SK-N-MC (cell line): ENCODE results near the gene CLTC.

ENCODE experiments used
- DNase-seq: peaks from one replicate; pipeline ENCODE4 v3.0.0-alpha.2; 2011; ENCODE audit warnings: low read depth, low spot score
- H3K27ac ChIP-seq: fragments of 200-600 bp; sonication (generic); 2 replicates; pipeline ENCODE4 v1.5.1; 2016; ENCODE audit warnings: mixed run types
- H3K36me3 ChIP-seq: fragments of 200-600 bp; sonication (generic); 2 replicates; pipeline ENCODE4 v1.6.1; 2017; ENCODE audit warnings: antibody characterized with exemption, low read length, mixed read lengths; ENCODE audit not compliant: insufficient read depth
- H3K4me3 ChIP-seq: fragments of 200-600 bp; sonication (generic); 2 replicates; pipeline ENCODE4 v1.5.1; 2016
- H3K9ac ChIP-seq: fragments of 200-600 bp; sonication (generic); 2 replicates; pipeline ENCODE4 v1.8.0; 2017; ENCODE audit warnings: mixed run types, mixed read lengths; ENCODE audit not compliant: insufficient read length
- H3K9me3 ChIP-seq: fragments of 200-600 bp; sonication (generic); 2 replicates; pipeline ENCODE4 v1.6.1; 2017; ENCODE audit warnings: low read depth, mild to moderate bottlenecking, antibody characterized with exemption, low read length, moderate library complexity, mixed read lengths
- EZH2 ChIP-seq: fragments of 200-600 bp; sonication (generic); IDR thresholded peaks from one replicate; pipeline ENCODE4 v1.6.1; 2017; ENCODE audit warnings: antibody characterized with exemption
- FOXP2 ChIP-seq: optimal IDR thresholded peaks from 2 replicates; pipeline ENCODE3; 2011; ENCODE audit warnings: mild to moderate bottlenecking, moderate library complexity; ENCODE audit not compliant: insufficient read depth; ENCODE audit errors: extremely low read length, control extremely low read depth
- POLR2AphosphoS5 ChIP-seq: IDR thresholded peaks from 2 replicates; pipeline ENCODE4 v1.6.1; 2012; ENCODE audit warnings: mild to moderate bottlenecking, low read depth, low read length, borderline replicate concordance

Gene CLTC

DNA sequence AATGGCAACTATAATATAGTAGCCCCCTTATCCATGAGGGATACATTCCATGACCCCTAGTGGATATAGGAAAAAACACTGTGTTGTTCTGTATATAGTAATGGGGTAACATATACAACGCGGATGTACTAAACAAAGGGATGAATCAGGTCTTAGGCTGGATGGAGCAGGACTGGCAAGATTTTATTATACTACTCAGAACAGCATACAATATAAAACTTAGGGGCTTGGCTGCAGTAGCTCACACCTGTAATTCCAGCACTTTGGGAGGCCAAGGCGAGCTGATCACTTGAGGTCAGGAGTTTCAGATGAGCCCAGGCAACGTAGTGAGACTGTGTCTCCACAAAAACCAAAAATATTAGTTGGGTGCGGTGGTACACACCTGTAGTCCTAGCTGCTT lies 114.5 kb downstream of the CLTC start:
- H3K4me3 ChIP-seq = no peak overlapping the region
- no peak for DNase-seq
- no peaks in the 10 kb centered on the region for H3K9me3 ChIP-seq
- H3K27ac ChIP-seq = no peak overlapping the region
- peaks cover 12% of the 10 kb centered on the region; the same call in 1 of the 2 replicates for H3K36me3 ChIP-seq
- TF ChIP-seq EZH2 = no peak
- no peak for TF ChIP-seq POLR2AphosphoS5
- no peak for TF ChIP-seq FOXP2
- H3K9ac ChIP-seq = no peak overlapping the region

- H3K27ac ChIP-seq = no peak overlapping the region
- H3K36me3 ChIP-seq = peaks cover 16% of the 10 kb centered on the region; the same call in 1 of the 2 replicates
- TF ChIP-seq FOXP2 (no peak), POLR2AphosphoS5 (no peak), EZH2 (no peak)
- H3K9me3 ChIP-seq = no peaks in the 10 kb centered on the region
- no peak for DNase-seq
- no peak overlapping the region for H3K4me3 ChIP-seq
- no peak overlapping the region for H3K9ac ChIP-seq
Measured at GRCh38 chr17:59737324-59737723, 117.6 kb downstream of the CLTC start.

GRCh38 chr17:59743842-59744241 lies 124.1 kb downstream of the CLTC start:
- Histone ChIP-seq H3K4me3 (no peak overlapping the region), H3K9me3 (no peaks in the 10 kb centered on the region; the same call in 1 of the 2 replicates), H3K27ac (no peak overlapping the region), H3K9ac (no peak overlapping the region), H3K36me3 (peaks cover 17% of the 10 kb centered on the region; the same call in 1 of the 2 replicates)
- TF ChIP-seq FOXP2 = no peak
- no peak for TF ChIP-seq POLR2AphosphoS5
- no peak for TF ChIP-seq EZH2
- no peak for DNase-seq

DNA sequence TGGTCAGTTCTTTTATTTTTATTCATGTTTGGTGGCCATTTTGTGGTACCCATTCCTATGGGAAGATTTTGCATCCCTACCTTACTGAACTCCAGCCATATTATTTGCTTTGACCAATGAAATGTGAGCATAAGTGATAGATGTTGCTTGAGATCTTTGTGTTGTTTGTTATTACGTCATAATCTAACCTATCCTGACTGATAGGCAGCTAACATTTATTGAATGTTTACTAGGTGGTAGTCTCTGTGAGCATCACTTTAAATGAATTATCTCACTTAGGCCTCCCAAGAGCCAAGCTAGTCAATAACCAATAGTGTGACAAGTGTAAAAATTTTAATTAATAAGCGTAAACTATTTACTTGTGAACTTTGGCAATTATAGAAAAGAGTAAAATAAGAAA lies 125.3 kb downstream of the CLTC start:
- no peak overlapping the region for H3K9ac ChIP-seq
- peaks cover 17% of the 10 kb centered on the region; the same call in 1 of the 2 replicates for H3K36me3 ChIP-seq
- TF ChIP-seq POLR2AphosphoS5 = no peak
- TF ChIP-seq FOXP2 = no peak
- no peak for TF ChIP-seq EZH2
- H3K27ac ChIP-seq = no peak overlapping the region
- H3K9me3 ChIP-seq = no peaks in the 10 kb centered on the region; the same call in 1 of the 2 replicates
- DNase-seq = no peak
- no peak overlapping the region for H3K4me3 ChIP-seq
